Activated naive CD4-positive, alpha-beta T cell (primary cell): ENCODE data around the gene SREK1.
A peak's percentile ranks its signal among the peaks of the same experiment; 100 is the strongest.
"Not testable (repeated sequence)": the region's sequence is repeated elsewhere in the genome, so short reads cannot be mapped to it uniquely, and the experiment has no call there.

Source experiments
- DNase-seq, 4 experiments: peaks; one replicate each; lab custom pipeline; 2025; lab: John Stamatoyannopoulos, UW

The SREK1 gene

GRCh38 chr5:66144074-66144833 is at the start of gene SREK1:
Gene SREK1, plus strand, starts transcription at chr5:66144300. Its CDS starts 77 bp downstream, at chr5:66144377.
- peak; percentile 75 to 85 (median 78) for DNase-seq

- no peak for DNase-seq
Measured at GRCh38 chr5:66100851-66101250, 43.2 kb upstream of the SREK1 start.

- DNase-seq, result no peak
Measured at GRCh38 chr5:66113160-66113559, 30.9 kb upstream of the SREK1 start.

GRCh38 chr5:66118304-66118703 is 25.8 kb upstream of the SREK1 start:
- DNase-seq, result no peak

GRCh38 chr5:66122379-66123034 is 21.6 kb upstream of the SREK1 start:
- no peak for DNase-seq

- DNase-seq, result no peak
Measured at GRCh38 chr5:66129144-66129543, 15.0 kb upstream of the SREK1 start.

GRCh38 chr5:66130493-66130892 is 13.6 kb upstream of the SREK1 start:
- no peak for DNase-seq

GRCh38 chr5:66134407-66134861 is 9.7 kb upstream of the SREK1 start:
- no peak for DNase-seq

GRCh38 chr5:66136053-66136452 is 8.0 kb upstream of the SREK1 start:
- no peak for DNase-seq

GRCh38 chr5:66136944-66137343 is 7.2 kb upstream of the SREK1 start:
- not testable (repeated sequence) for DNase-seq

GRCh38 chr5:66138637-66139317 is 5.3 kb upstream of the SREK1 start:
- DNase-seq, result no peak

- no peak for DNase-seq
Measured at GRCh38 chr5:66139318-66139712, 4.8 kb upstream of the SREK1 start.

- DNase-seq, result no peak
Measured at GRCh38 chr5:66142417-66142816, 1.7 kb upstream of the SREK1 start.

GRCh38 chr5:66143473-66144073 is 527 bp upstream of the SREK1 start:
- no peak for DNase-seq

GRCh38 chr5:66144834-66145390 is 812 bp downstream of the SREK1 start:
- DNase-seq, result no peak

GRCh38 chr5:66145737-66146136 is 1.6 kb downstream of the SREK1 start:
- no peak for DNase-seq

GRCh38 chr5:66149950-66150349 is 5.8 kb downstream of the SREK1 start:
- no peak for DNase-seq

- DNase-seq, result no peak
Measured at GRCh38 chr5:66151030-66151429, 6.9 kb downstream of the SREK1 start.

GRCh38 chr5:66151491-66151890 is 7.4 kb downstream of the SREK1 start:
- DNase-seq, result no peak

- no peak for DNase-seq
Measured at GRCh38 chr5:66157046-66157445, 12.9 kb downstream of the SREK1 start.

- DNase-seq, result no peak
Measured at GRCh38 chr5:66161356-66161755, 17.3 kb downstream of the SREK1 start.
